Stimulated activated CD8-positive, alpha-beta memory T cell treated with anti-CD3 and anti-CD28 coated beads, Interleukin-4, amount 100 ng/mL, for 4 hours (primary cell): Measurements from ENCODE around the gene ANKRD65.
"Not testable (repeated sequence)": the region's sequence is repeated elsewhere in the genome, so short reads cannot be mapped to it uniquely, and the experiment has no call there.

Experiments
- DNase-seq, 2 donors: peaks; one replicate each; pipeline ENCODE4 v3.0.0-alpha.2; 2020; ENCODE audit warnings: low read depth in 2 of 2, low spot score in 1 of 2

Gene ANKRD65

GRCh38 chr1:1417825-1418463 is 3.1 kb downstream of the ANKRD65 start:
- DNase-seq = not testable (repeated sequence)

DNA sequence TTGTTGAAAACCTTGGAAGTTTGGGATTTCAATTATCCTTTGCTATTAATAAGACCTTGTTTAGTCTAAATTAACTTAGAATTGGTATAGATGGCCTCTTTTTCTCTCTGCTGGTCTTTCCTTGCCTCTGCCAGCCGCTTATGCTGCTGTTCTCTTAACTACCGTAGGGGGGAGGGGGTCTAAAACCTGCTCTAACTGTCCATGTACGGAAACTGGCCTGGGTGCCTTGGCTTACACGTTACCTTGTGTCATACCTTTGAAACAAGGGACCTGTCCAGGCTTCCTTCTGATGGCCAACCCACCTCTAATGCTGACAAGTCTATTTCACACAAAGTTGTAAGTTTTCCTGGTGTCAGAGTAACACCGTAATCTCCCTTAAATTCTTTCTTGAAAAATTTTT is 3.7 kb downstream of the ANKRD65 start:
- not testable (repeated sequence) for DNase-seq

GRCh38 chr1:1415751-1416150 is 5.3 kb downstream of the ANKRD65 start:
- no peak for DNase-seq

GRCh38 chr1:1412311-1412902 is 8.7 kb downstream of the ANKRD65 start:
- DNase-seq = not testable (repeated sequence)

- no peak for DNase-seq
Observed at GRCh38 chr1:1411626-1412025, 9.4 kb downstream of the ANKRD65 start.

DNA sequence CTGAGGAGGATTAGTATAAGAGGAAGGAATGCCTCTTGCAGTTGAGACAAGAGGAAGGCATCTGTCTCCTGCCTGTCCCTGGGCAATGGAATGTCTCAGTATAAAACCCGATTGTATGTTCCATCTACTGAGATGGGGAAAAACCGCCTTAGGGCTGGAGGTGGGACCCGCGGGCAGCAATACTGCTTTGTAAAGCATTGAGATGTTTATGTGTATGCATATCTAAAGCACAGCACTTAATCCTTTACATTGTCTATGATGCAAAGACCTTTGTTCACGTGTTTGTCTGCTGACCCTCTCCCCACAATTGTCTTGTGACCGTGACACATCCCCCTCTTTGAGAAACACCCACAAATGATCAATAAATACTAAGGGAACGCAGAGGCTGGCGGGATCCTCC is 10.8 kb downstream of the ANKRD65 start:
- DNase-seq = not testable (repeated sequence)

DNA sequence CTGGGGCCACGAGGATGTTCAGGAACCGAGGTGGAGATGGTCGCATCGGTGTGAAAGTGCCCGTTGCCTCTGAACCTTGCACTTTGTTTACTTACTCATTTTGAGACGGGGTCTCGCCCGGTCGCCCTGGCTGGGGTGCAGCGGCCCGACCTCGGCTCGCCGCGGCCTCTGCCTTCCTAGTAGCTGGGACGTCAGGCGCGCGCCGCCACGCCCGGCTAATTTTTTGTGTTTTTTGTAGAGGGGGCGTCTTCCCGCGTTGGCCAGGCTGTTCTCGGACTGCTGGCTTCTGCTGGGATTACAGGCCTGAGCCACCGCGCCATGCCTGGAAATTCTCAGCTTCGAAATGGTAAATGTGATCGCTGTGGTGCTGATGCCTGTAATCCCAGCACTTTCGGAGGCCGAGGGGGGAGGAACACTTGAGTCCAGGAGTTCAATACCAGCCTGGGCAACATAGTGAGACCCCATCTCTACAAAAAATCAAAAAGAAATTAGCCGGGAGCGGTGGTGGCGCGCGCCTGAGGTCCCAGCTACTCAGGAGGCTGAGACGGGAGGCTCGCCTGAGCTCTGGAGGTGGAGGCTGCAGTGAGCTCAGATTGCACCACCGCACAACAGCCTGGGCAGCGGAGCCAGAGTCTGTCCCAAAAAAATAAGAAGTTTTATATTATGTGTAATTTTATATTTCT is 13.3 kb downstream of the ANKRD65 start:
- DNase-seq = no peak

DNA sequence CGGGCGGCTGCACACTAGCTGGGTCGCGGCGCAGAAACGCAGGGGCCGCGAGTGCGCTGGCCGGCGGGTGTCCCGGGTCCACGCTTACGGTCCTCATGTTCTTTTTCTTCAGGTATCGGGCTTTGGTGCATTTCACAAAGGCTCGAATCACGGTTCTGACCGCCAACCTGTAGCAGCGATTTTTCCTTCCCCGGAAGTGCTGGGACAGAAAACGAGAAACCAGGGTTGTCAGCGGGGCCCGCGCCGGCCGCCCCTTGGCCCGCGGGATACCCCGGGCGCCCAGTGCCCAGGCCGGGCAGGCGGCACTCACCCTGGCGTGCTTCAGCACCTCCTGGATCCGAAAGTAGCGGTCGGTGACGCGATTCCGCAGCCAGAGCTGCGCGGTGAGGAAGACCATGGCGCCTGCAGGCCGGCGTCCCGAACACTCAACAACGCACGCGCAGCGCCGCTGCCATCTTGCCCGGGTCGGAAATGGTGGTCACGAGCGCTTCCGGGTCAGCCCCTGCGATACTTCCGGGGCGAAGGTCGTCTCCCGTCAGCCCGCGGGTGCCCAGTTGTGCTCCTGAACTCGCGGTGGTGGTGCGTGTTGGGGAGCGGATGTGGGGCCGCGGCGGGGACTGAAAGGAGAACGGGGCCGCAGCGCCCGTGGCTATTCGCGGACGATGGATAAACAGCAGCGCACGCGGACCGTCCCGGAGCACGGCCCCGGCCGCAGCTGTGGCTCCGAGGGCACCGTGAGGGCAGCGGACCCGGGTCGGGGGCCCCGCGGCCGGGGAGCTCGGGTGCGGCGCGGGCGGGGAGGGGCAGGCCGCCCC is 14.0 kb downstream of the ANKRD65 start, which contains the start of gene MRPL20:
Gene MRPL20, minus strand, starts transcription at position 473 of the 815 bp plus-strand sequence. Its CDS starts 76 bp downstream, at position 397.
- DNase-seq = peak; percentile 92 to 93

DNA sequence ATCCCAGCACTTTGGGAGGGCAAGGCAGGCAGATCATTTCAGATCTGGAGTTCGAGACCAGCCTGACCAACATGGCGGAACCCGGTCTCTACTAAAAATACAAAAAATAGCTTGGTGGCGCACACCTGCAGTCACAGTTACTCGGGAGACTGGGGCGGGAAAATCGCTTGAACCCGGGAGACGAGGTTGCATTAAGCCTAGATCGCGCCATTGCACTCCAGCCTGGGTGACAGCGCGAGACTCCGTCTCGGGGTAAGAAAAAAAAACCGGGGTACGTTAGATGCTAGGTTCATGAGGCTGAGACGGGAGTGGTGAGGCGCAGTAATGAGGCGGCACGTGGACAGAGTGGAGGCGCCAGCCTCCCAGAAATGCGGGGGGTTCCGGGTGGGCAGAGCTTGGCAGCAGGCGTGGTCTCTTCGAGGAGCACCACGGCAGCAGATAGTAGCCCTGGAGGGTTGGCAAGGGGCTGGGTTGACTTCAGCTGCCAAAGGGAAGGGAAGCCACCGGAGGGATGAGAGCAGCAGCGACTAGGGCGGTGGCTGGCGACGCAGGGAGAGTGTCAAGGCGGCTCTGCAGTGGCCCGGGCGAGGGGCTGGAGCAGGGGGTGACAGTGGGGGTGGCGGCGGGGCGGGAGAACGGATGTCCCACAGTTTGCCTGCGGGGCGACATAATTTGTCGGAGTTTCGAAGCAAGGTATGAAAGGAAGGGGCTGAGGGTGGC is 14.8 kb downstream of the ANKRD65 start:
- DNase-seq = no peak

DNA sequence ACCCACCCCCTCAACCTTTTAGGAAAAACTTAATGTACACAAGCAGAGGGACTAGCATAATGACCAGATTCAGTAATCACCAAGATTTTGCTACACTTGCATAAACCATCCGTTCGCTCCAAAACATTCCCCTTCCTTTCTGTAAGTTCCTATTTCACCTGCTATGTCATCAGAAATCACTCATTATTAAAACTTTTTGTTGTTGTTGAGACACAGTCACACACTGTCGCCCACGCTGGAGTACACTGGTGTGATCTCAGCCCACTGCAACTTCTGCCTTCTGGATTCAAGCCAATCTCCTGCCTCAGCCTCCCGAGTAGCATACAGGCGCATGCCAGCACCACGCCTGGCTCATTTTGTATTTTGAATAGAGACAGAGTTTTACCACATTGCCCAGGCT is 17.4 kb downstream of the ANKRD65 start:
- DNase-seq = no peak

GRCh38 chr1:1402901-1403392 is 18.1 kb downstream of the ANKRD65 start:
- not testable (repeated sequence) for DNase-seq

DNA sequence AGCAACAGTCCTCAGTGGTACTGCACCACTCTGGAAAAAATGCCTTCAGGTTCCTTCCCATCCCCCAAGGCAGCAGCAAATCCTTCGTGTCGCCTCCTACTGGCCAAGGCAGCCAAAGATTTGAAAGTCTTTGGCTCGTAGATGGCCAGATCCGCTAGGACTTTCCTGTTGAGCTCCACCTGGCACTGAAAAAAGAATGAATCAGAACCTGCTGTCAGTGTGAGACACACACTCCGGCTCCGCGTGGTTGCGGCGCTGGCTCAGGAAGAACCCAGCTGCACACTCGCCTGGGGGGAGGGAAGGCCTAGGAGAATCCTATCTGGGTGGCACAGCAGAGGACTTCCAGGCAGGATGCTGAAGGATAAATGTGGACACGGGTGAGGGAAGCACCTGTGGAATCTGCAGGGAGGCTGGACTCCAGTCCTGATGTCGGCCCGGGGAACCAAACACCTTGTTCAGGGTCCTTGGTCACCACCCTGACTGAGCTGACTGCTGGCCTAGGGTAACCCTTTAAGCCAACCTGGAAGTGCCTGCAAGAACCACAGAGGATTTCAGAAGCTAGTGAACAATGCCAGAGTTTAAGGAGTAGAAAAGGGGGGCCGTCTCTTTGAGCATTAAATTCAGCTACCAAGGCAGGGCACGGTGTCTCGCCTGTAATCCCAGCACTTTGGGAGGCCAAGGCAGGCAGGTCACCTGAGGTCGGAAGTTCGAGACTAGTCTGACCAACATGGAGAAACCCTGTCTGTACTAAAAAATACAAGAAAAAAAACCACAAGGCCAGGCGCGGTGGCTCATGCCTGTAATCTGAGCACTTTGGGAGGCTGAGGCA is 18.8 kb downstream of the ANKRD65 start:
- no peak for DNase-seq

DNA sequence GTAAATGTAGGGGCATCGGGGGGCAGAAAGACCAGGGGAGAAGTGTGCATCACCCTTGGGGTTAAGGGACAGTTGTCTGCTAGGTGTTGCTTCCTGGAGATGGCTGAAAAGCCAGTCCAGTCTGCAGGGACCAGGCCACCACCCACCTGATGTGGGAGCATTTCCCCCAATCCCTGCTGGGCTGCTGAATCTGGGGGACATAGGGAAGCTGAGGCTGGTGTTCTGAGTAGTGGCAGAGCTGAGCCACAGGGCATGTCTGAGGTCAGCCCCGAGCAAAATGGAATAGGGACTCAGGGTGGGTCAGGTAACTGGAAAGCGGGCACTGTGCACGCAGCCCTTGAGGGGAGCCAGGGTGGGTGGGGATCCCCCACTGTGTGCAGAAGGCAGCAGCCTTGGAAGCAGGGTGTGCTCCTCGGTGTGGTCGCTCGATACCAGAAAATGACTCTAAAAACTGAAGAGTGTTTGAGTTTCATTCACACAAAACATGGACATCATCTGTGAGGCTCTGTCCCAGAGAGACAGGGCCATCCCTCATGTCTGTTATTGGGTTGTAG is 19.5 kb downstream of the ANKRD65 start:
- DNase-seq = no peak

DNA sequence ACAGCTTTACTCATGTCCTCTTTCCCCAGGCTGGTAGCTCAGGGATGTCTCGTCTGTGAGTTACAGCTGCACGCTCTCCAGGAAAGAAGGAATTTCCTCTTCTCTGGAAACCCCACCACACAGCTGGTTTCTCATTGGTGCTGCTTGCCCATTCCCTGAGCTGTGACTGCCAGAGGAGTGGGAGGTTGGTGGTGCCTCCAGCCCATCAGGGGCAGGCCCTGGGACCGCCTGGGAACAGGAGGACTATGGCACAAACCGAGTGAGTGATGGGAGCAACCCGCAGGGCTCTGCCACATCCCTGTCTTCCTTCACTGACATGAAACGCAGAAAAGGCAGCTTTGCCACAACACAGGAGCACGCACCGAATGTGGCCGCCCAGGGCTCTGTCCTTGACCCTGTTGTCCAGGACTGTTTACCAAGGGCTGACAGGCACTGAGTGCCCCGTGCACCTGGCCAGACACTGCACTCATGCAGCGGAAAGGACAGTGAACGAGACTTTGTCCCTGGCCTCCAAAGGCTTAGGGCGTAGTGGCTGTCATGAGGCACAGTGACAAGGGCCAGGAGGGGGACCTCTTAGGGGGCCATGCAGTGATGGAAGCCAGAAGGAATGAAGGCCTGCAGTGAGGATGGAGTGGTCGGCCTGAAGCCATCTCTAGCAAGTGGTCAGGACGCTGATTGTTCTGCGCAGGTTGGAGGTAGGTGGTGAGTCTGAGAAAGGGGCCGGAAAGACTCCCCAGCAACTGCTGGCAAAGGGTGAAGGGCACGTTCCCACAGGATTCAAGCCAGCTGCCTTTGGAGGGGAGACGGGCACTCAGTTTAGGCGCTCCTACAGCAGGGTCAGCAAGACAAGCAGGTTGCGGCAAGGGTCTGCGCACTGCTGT is 20.3 kb downstream of the ANKRD65 start:
- DNase-seq = no peak

DNA sequence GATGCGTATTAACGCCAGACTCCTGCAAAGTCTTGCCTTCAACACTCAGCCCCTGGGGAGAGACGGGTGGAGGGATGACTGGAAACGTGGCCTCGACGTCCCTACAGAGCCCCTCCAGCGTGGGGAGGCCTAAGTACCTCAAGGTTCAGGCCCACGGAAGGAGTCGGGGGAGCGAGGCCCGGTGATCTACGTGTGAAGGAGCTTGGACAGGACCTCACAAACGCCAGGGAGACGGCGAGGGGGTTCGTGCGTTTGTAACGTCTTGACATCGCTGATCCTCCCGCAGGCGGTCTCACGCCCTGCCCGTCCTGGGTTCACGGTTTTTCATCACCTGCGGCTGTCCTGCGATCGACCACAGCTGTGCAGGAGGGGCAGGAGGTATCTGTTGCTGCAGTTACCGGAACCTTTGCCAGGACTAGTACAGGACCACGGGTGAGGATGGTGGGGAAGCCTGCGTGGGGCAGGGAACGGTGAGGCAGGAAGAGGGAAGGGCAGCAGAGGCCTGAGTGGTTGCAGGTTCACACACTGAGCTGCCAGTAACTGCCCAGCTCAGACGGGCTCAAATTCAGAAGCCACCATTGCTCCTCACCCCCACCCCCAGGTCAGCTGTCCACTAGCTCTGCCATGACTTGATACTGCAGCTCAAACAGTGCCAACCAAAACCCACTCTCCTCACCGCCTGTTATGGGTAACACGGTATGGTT is 21.1 kb downstream of the ANKRD65 start:
- DNase-seq = no peak

DNA sequence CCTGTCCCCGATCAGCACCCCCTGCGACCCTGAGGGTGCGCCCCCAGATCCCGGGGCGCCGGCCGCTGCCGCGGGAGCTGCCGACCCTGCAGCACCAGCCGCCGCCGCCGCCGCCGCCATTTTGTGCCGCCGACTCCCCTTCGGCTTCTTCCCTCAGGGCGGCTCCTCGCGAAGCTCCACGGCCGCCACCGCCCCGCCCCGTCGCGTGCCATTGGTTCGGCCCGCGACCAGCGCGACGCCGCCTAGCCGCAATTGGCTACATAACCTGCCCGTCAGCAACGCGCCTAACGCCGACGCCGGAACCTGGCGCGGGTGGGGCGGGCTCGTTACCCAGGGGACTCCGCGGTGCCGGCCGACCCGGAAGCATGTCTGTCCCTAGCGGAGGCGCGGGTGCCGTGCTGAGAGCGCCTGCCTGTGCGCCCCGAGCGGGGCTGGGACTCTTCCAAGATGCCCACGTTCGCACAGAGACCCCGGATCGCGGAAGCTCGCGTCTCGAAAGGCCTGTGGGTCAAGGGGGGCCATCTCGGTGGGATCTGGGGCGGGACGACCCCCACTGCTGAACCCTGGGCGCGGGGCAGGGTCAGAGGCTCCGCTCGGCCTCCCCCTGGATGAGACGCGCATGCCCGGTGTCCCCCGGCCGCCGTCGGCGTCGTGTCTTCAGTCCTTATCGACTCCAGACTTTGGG is 21.7 kb downstream of the ANKRD65 start, which contains the start of gene CCNL2:
Gene CCNL2, minus strand, starts transcription at position 149 of the 685 bp plus-strand sequence. Its CDS starts 29 bp downstream, at position 120.
- peak; percentile 97 to 99 for DNase-seq

DNA sequence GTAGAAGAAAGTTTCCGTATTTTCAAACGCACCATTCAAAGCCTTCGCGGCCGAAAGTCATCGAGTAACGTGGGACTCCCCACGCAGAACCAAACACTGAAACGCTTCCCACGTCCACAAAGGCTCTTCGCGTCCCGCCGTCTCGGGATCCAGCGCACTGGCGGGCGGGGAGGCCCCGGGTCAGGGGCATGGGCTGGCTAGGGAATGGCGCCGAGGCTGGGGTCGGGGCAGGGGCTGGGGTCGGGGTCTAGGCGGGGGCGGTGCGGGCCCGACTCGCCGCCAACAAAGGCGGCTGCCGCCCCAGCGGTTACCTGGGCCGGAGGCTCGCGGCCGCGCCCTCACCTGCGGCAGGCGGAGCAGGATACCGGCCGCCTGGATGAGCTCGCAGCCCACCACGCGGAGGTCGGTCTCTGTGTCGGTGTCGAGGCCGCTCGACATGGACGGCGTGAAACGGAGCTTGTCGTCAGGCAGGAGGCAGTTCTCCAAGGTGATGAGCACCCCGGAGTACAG is 22.3 kb downstream of the ANKRD65 start:
- DNase-seq = no peak
